Measurements from ENCODE around the gene CCM2L.

CCM2L gene

GRCh38 chr20:32053648-32054047 is 43.4 kb downstream of the CCM2L start:
- no peak for TF ChIP-seq CTCF (IDR thresholded peaks at IDR 0.05)

GRCh38 chr20:32056708-32057483 is 46.7 kb downstream of the CCM2L start:
- no peak for TF ChIP-seq CTCF (IDR thresholded peaks at IDR 0.05)

GRCh38 chr20:32057656-32058184 is 47.5 kb downstream of the CCM2L start:
- TF ChIP-seq CTCF (IDR thresholded peaks at IDR 0.05), result no peak

- no peak for TF ChIP-seq CTCF (IDR thresholded peaks at IDR 0.05)
These were observed 49.0 kb downstream of the CCM2L start for GRCh38 chr20:32059189-32059588.

- TF ChIP-seq CTCF (IDR thresholded peaks at IDR 0.05), result no peak
These were observed 52.5 kb downstream of the CCM2L start for GRCh38 chr20:32062776-32063170.

- TF ChIP-seq CTCF (IDR thresholded peaks at IDR 0.05), result no peak
These were observed 53.5 kb downstream of the CCM2L start for GRCh38 chr20:32063695-32064094.

GRCh38 chr20:32064667-32065066 is 54.4 kb downstream of the CCM2L start:
- no peak for TF ChIP-seq CTCF (IDR thresholded peaks at IDR 0.05)
